ENCODE results near the gene SELE.
"Not testable (repeated sequence)": the region's sequence is repeated elsewhere in the genome, so short reads cannot be mapped to it uniquely, and the experiment has no call there.

Gene SELE

DNA sequence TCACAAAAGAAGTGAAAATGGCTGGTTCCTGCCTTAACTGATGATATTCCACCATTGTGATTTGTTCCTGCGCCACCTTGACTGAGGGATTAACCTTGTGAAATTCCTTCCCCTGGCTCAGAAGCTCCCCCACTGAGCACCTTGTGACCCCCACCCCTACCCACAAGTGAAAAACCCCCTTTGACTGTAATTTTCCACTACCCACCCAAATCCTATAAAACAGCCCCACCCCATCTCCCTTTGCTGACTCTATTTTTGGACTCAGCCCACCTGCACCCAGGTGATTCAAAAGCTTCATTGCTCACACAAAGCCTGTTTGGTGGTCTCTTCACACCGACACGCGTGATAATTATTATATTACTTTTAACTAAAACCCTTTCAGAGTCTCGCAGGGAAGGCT, 45.5 kb downstream of the SELE start:
- intact Hi-C loops (cut with DNase I); DNase-seq: not testable (repeated sequence)

DNA sequence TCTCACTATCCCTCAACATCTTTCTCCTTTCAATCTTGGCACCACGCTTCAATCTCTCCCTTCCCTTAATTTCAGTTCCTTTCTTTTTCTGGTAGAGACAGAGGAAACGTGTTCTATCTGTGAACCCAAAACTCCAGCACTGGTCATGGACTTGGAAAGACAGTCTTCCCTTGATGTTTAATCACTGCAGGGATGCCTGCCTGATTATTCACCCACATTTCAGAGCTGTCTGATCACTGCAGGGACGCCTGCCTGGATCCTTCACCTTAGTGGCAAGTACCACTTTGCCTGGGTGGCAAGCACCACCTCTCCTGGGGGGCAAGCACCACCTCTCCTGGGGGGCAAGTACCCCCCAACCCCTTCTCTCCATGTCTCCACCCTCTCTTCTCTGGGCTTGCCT, 50.2 kb downstream of the SELE start:
- intact Hi-C loops (cut with DNase I): no loop called here
- DNase-seq: no peak

DNA sequence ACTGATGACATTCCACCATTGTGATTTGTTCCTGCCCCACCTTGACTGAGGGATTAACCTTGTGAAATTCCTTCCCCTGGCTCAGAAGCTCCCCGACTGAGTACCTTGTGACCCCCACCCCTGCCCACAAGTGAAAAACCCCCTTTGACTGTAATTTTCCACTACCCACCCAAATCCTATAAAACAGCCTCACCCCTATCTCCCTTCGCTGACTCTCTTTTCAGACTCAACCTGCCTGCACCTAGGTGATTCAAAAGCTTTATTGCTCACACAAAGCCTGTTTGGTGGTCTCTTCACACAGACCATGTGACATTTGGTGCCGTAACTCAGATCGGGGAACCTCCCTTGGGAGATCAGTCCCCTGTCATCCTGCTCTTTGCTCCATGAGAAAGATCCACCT, 50.7 kb downstream of the SELE start:
- DNase-seq; intact Hi-C loops (cut with DNase I): not testable (repeated sequence)

DNA sequence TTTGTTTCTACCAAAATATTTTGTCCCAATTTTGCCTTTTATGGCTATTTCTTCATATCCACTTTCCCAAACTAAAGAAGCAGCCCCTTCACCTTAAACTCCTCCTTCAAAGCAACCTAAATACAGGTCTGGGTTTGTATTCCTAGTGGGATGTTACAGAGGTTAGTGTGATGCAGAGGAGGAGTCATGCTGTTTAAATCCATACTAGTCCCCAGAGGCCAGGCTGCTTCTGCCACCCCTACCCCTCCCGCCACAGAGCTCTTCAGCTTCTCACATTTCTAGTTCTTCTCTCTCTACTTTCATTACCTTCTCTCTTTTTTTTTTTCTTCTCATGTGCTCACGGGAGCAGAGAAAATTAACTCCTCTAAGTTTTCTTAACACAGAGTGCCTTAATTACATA, 51.8 kb downstream of the SELE start:
- intact Hi-C loops (cut with DNase I): no loop called here

DNA sequence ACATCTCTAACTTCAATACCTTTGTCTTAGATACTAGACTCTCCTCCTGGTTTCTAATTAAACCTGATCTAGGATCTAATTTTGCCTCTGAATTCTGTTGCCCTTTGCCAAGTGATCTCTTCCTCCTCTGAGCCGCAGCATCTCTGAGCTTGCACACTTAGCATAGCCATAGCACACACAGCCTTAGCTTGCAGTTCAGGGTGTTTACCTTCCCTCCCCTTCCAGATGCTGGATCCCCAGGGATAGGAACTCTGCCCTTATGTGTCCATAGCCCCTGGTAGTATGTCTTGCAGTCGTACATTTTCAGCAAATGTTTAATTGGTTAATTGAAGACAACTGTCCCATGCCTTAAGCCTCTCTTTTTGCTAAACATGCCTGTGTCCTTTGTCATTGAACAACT, 52.7 kb downstream of the SELE start:
- DNase-seq: no peak
- intact Hi-C loops (cut with DNase I): no loop called here

More for the DNA sequence above, 51.8 kb downstream of the SELE start:
- DNase-seq: no peak

DNA sequence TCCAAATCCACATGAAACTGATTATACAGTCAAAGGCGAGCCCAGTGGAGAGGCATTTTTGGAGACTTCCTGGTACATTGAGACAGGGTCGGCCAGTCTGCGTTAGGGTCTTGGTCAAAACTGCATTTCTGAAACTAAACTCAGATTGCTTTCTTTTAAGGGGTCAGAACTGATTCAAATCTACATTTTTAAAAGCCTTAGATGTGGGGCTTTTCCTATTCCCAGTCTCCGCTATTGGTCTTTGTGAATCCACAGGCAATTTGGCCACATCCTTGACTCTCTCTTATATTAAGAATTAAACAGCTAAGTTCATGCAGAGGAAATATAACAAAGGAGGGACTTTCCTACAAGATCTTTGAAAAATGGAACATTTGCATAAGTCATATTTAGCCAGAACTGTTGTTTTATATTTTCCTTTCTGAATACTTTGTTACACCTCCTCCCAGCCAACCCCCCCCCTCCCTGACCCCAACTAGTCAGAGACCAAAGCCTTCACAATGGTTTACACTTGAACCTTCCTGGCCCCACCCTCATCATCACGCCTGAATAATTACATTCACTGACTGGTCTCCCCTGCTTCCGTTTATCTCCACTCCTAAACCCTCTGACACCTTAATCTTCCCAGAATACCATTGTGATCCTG, 53.4 kb downstream of the SELE start:
- intact Hi-C loops (cut with DNase I): no loop called here

DNA sequence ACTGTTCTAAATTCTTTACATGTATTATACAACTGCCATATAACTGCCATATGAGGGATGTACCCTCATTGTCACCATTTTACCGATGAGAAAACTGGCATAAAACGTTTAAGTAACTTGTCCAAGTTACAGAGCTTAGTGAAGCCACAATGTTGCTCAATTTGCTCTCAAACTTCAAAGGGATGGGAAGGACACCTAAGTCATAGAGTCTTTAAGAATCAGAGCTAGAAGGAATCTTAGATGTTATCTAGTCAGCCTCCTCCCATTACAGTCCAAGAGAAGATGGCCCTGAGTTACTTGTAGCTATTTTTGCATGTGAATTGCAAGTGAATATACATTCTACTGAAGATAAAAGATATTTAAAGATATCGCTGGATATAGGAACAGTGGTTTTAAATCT, 54.2 kb downstream of the SELE start:
- DNase-seq: no peak
- intact Hi-C loops (cut with DNase I): no loop called here

More for the DNA sequence above, 53.4 kb downstream of the SELE start:
- DNase-seq: no peak

DNA sequence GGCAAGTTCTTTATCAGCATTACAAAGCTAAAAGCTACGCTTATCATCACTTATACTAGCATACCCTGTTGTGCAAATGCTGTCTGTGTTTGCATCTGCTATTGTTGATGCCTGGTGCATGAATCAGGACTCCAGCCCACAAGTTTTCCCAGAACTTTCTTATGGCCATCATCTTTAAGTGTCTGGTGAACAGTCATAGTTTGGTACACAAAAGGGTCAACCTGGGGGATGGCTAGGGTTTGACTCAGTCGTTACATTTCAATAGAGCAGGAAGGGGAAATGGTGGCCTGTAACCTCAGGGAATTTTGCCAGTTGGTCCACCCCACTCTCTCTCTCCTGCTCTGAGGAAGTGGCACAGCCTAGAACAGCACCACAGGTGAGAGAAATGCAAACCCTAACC, 57.9 kb downstream of the SELE start:
- DNase-seq: no peak
- intact Hi-C loops (cut with DNase I): no loop called here

All from posterior cingulate gyrus (tissue), 11 donors.